ENCODE data around the gene FAAP100. TPM values are rescaled to one million over a fixed set of nuclear protein-coding genes. Genes with fewer than 3 reads are reported as not detected.

FAAP100 gene
- total RNA-seq, 2 experiments from 2014 or later, result 40.5 to 42.7 TPM

DNA sequence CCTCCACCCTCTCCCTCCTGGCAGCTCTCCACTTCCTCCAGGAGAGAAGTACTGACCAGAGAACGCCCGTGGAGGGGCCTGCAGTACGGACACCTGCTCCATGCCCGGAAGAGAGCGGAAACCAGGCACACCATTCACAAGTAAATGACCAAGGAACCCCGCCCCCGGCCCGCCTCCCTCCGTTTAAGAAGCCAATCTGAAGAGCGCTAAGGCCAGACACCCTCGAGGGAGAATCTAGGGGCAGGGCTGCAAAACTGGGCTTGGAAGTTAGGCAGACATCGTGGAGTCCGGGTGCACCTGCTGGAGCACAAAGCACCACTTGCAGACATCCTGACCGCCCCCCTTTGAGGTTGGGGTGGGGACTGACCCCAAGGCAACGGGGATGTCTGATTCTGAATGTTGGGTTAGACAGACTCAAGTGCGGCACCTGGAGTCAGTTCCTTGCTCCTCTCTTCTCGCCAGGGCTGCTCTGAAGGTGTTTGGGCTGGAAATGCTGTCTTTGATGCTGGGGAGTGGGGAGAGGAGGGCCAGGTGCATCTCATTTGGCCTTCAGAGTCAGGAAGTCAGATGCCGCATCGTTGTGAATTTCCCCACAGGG is 964 bp upstream of the FAAP100 start:
- TF ChIP-seq, protein P1, sequence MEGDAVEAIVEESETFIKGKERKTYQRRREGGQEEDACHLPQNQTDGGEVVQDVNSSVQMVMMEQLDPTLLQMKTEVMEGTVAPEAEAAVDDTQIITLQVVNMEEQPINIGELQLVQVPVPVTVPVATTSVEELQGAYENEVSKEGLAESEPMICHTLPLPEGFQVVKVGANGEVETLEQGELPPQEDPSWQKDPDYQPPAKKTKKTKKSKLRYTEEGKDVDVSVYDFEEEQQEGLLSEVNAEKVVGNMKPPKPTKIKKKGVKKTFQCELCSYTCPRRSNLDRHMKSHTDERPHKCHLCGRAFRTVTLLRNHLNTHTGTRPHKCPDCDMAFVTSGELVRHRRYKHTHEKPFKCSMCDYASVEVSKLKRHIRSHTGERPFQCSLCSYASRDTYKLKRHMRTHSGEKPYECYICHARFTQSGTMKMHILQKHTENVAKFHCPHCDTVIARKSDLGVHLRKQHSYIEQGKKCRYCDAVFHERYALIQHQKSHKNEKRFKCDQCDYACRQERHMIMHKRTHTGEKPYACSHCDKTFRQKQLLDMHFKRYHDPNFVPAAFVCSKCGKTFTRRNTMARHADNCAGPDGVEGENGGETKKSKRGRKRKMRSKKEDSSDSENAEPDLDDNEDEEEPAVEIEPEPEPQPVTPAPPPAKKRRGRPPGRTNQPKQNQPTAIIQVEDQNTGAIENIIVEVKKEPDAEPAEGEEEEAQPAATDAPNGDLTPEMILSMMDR (IDR thresholded peaks at IDR 0.05), result no peak
- H3K4me1 Mint-ChIP-seq (ENCODE audit: low read depth), result peaks cover 38% of the 10 kb centered on the region
- H3K27me3 Mint-ChIP-seq, result no peaks in the 10 kb centered on the region
- H3K4me3 Mint-ChIP-seq, result peak overlapping the region; percentile 92
- ChIA-PET CTCF (interaction anchor here (0.7 to 2.5 kb wide), 5 partner anchors 16 to 100 kb away, joined by 3 to 8 read pairs (median 4); no protein-coding TSS in a partner anchor), POLR2A (interaction anchor here (0.6 to 4.1 kb wide), 23 partner anchors 8 to 314 kb away, joined by 3 to 22 read pairs (median 4); partner anchors contain the start of genes ARL16, HGS, NDUFAF8 and TEPSIN)
- DNase-seq (peak; percentile 97), ATAC-seq (peak; percentile 74)
- H3K9me3 Mint-ChIP-seq, result no peaks in the 10 kb centered on the region
- peak overlapping the region; percentile 92 for H3K27ac Mint-ChIP-seq
- intact Hi-C loops (cut with micrococcal nuclease), result no loop called here
- peaks cover 16% of the 10 kb centered on the region for H3K36me3 Mint-ChIP-seq (ENCODE audit: low read depth)

DNA sequence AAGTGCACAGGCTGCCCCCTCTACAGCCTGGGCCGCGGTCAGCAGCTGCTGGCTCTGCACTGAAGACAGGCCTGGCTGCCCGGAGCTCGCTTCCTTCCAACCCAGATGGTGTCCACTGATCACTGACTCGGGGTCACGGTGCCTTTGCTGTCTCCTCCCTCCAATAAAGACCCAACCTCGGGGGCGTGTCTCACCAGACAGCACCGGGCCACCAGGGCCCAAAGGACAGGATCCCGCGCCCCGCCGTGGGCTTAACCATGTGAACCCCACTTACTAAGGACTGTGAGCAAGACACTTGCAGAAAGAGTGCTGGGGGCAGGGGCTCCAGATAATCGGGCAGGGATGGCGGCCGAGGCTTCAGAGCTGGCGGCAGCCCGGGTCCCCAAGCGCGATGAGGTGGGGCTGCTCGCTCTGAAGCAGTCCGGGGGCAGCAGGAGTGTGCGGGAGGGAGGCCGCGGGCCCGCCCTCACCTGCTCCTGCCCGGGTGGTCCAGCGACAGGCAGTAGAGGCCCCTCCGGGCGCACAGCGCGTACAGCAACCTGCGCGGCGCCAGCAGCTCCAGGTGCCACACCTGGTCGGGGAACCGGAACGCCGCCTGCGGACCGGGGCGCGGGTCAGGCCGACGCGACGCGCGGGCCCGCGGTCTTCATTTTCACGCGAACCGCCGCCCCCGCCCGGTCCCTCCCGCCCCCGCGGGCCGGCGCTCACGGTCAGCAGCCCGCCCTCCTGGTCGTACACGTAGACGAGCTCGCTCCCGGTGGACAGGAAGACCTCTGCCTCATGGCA is 502 bp downstream of the FAAP100 start:
- H3K27ac Mint-ChIP-seq, result peak overlapping the region; percentile 73
- peaks cover 14% of the 10 kb centered on the region for H3K36me3 Mint-ChIP-seq (ENCODE audit: low read depth)
- H3K4me3 Mint-ChIP-seq, result peak overlapping the region; percentile 87
- CTCF ChIA-PET, result interaction anchor here (1.0 to 2.5 kb wide), 5 partner anchors 15 to 110 kb away, joined by 3 to 8 read pairs (median 4); no protein-coding TSS in a partner anchor
- peak; percentile 23 for DNase-seq
- no peaks in the 10 kb centered on the region for H3K27me3 Mint-ChIP-seq
- intact Hi-C loops (cut with micrococcal nuclease), result no loop called here
- peaks cover 38% of the 10 kb centered on the region for H3K4me1 Mint-ChIP-seq (ENCODE audit: low read depth)
- no peak for ATAC-seq
- TF ChIP-seq, protein P1 (IDR thresholded peaks at IDR 0.05), result no peak
- no peaks in the 10 kb centered on the region for H3K9me3 Mint-ChIP-seq
- POLR2A ChIA-PET, result interaction anchor here (0.6 to 4.1 kb wide), 23 partner anchors 9 to 341 kb away, joined by 3 to 22 read pairs (median 4); partner anchors contain the start of genes ARL16 and HGS

DNA sequence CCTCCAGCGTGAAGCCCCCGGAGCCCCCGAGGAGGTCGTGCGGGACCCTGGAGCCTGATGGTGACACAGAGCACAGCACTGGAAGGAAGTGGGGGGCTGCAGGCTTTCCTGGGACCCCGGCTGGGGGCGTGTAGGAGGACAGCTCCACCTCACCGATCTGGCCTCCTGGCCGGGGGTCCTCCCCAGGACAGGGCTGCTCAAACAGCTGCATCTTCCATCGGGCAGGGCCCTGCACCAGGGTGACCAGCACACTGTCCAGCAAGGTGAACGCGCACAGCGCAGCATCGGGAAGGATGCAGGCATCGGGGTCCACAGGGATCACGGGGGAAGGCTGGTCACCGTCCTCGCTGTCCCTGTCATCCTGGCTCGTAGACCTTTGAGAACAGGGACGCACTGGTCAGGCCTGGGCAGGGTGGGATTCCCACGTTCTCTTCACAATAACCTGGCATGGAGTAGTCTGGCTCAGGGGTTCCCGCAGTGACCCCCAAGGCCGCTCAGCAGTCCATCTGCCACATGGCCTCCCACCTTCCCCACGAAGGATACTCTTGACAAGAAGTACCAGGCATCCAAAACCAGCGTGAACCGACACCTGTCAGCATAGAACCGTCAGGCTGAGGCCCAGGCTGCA is 1.2 kb downstream of the FAAP100 start:
- DNase-seq (no peak), ATAC-seq (no peak)
- Mint-ChIP-seq H3K27ac (peak overlapping the region; percentile 73), H3K4me3 (peak overlapping the region; percentile 87), H3K27me3 (no peaks in the 10 kb centered on the region), H3K4me1 (ENCODE audit: low read depth) (peaks cover 35% of the 10 kb centered on the region), H3K9me3 (no peaks in the 10 kb centered on the region), H3K36me3 (ENCODE audit: low read depth) (peaks cover 19% of the 10 kb centered on the region)
- TF ChIP-seq, protein P1 (IDR thresholded peaks at IDR 0.05), result no peak
- POLR2A ChIA-PET, result interaction anchor here (0.9 to 4.1 kb wide), 6 partner anchors 8 to 36 kb away, joined by 3 to 22 read pairs (median 7); no protein-coding TSS in a partner anchor
- CTCF ChIA-PET, result interaction anchor here (2.5 kb wide), 1 partner anchor 67 kb away, joined by 8 read pairs; no protein-coding TSS in a partner anchor
- intact Hi-C loops (cut with micrococcal nuclease), result no loop called here

DNA sequence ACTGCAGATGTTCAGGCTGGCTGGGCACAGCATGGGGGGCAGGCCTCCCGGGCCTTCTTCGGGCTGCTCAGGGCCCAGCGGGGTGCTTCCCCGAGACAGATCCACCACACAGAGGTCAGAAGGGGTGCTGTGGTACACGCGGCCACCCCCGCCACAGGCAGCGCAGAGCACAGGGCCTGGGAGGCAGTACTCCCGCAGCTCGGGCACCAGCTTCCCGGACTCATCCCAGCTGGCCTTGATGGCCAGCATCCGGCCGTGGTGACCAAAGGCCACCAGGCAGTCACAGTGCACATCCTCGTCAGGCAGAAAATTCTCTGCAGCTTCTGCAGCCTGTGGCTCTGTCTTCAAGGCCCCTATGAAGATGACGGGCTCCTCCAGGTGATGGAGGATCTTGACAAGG is 1.9 kb downstream of the FAAP100 start:
- no peak overlapping the region for H3K27ac Mint-ChIP-seq
- TF ChIP-seq, protein P1 (IDR thresholded peaks at IDR 0.05), result no peak
- peaks cover 19% of the 10 kb centered on the region for H3K36me3 Mint-ChIP-seq (ENCODE audit: low read depth)
- peaks cover 35% of the 10 kb centered on the region for H3K4me1 Mint-ChIP-seq (ENCODE audit: low read depth)
- intact Hi-C loops (cut with micrococcal nuclease), result no loop called here
- no peaks in the 10 kb centered on the region for H3K27me3 Mint-ChIP-seq
- no peak for DNase-seq
- peak overlapping the region; percentile 87 for H3K4me3 Mint-ChIP-seq
- no peak for ATAC-seq
- no peaks in the 10 kb centered on the region for H3K9me3 Mint-ChIP-seq
- ChIA-PET POLR2A (interaction anchor here (0.5 to 4.1 kb wide), 4 partner anchors 11 to 35 kb away, joined by 3 to 22 read pairs (median 8); no protein-coding TSS in a partner anchor), CTCF (no interaction called here)

Measured in activated CD8-positive, alpha-beta T cell treated with anti-CD3 and anti-CD28 coated beads for 36 hours (primary cell).